GM19467 (cell line): Measurements from ENCODE around the gene SMARCA2.

Source experiments
- ATAC-seq: cut with Tn5 transposase; IDR thresholded peaks from one replicate; pipeline ENCODE4 v1.9.1; 2021; ENCODE audit warnings: mild to moderate bottlenecking, moderate library complexity; ENCODE audit not compliant: unreplicated experiment

SMARCA2 gene

GRCh38 chr9:2039294-2040180, 24.4 kb downstream of the SMARCA2 start:
- no peak for ATAC-seq

- no peak for ATAC-seq
These were observed 25.7 kb downstream of the SMARCA2 start for GRCh38 chr9:2040828-2041227.

GRCh38 chr9:2041736-2042135, 26.6 kb downstream of the SMARCA2 start:
- no peak for ATAC-seq

GRCh38 chr9:2043243-2043642, 28.1 kb downstream of the SMARCA2 start:
- ATAC-seq = no peak

- ATAC-seq = no peak
These were observed 28.8 kb downstream of the SMARCA2 start for GRCh38 chr9:2043881-2044462.

- no peak for ATAC-seq
These were observed 32.1 kb downstream of the SMARCA2 start for GRCh38 chr9:2047144-2047671.

GRCh38 chr9:2047916-2048315, 32.8 kb downstream of the SMARCA2 start:
- no peak for ATAC-seq

GRCh38 chr9:2050236-2050635, 35.1 kb downstream of the SMARCA2 start:
- ATAC-seq = no peak

GRCh38 chr9:2053883-2054845, 39.0 kb downstream of the SMARCA2 start:
- peak; percentile 97 for ATAC-seq

GRCh38 chr9:2055203-2055658, 40.1 kb downstream of the SMARCA2 start:
- no peak for ATAC-seq

GRCh38 chr9:2059274-2059929, 44.3 kb downstream of the SMARCA2 start:
- ATAC-seq = no peak

GRCh38 chr9:2060424-2060823, 45.3 kb downstream of the SMARCA2 start:
- no peak for ATAC-seq

GRCh38 chr9:2065704-2066103, 50.6 kb downstream of the SMARCA2 start:
- no peak for ATAC-seq

- no peak for ATAC-seq
These were observed 51.4 kb downstream of the SMARCA2 start for GRCh38 chr9:2066312-2067273.

GRCh38 chr9:2072752-2073405, 57.7 kb downstream of the SMARCA2 start:
- peak; percentile 77 for ATAC-seq

- ATAC-seq = no peak
These were observed 67.6 kb downstream of the SMARCA2 start for GRCh38 chr9:2082772-2083171.

GRCh38 chr9:2083479-2083878, 68.3 kb downstream of the SMARCA2 start:
- ATAC-seq = no peak

- no peak for ATAC-seq
These were observed 70.6 kb downstream of the SMARCA2 start for GRCh38 chr9:2085716-2086115.

- no peak for ATAC-seq
These were observed 71.0 kb downstream of the SMARCA2 start for GRCh38 chr9:2086116-2086515.
